ENCODE data around the gene TOX2.

Gene TOX2

DNA sequence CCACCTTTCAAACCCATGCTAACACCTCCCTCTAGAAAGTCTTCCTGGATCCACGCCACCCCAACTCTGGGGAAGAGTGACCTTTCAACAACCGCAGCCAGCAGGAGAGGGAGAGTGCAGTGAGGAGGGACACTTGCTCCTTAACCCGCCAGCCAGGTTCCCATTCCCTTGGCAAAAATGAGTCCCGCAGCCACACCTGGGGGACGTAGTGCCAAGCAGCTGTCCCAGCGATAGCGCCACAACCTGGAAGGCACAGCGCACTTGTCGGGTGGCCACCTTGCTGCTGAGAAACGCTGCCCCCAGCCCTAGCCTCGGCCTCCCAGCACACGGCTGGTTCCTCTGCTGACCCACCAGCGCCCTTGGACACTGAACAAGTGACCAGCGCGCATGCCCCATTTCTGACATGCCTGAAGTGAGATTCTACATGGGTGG lies 153.0 kb downstream of the TOX2 start:
- no peak for DNase-seq

DNA sequence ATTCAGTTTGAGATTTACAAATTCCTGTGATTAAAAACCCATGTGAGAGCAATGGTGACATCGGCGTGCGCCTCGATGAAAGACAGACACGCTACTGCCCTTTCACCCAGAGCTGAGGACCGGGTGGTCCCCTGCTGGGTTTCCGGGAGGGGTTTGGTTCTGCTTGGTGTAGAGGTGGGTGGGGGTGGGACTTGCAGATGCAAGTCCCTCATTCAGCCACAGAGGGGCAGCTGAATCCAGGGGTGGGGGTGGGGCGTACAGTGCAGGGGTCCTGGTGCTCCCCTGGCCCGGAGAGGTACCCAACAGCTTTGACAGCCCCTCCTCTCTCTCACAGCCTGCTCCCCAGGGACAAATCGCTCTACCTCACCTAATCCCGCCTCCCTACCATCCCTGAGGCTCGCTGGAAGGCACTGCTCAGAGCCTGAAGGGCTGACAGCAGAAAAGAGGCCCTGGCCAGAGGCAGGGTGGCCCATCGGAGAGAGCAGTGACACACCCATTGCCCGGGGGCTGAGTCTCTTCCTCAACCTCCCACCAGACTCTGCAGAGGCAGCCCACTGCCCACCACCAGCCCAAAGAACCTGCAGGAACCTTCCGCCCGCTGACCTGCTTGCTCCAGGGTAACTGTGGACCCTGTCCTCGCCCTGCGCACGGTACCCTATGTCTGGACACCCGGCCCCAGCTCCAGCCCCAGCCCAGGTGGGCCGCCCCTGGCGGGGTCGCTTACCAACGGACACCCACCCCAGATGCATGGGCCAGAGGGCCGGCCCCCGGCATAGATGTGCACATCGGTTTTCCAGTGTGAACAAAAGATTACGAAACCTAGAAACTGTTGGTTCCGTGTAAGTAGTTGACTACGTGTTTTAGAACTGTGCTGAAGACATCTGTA lies 153.9 kb downstream of the TOX2 start:
- no peak for DNase-seq

DNA sequence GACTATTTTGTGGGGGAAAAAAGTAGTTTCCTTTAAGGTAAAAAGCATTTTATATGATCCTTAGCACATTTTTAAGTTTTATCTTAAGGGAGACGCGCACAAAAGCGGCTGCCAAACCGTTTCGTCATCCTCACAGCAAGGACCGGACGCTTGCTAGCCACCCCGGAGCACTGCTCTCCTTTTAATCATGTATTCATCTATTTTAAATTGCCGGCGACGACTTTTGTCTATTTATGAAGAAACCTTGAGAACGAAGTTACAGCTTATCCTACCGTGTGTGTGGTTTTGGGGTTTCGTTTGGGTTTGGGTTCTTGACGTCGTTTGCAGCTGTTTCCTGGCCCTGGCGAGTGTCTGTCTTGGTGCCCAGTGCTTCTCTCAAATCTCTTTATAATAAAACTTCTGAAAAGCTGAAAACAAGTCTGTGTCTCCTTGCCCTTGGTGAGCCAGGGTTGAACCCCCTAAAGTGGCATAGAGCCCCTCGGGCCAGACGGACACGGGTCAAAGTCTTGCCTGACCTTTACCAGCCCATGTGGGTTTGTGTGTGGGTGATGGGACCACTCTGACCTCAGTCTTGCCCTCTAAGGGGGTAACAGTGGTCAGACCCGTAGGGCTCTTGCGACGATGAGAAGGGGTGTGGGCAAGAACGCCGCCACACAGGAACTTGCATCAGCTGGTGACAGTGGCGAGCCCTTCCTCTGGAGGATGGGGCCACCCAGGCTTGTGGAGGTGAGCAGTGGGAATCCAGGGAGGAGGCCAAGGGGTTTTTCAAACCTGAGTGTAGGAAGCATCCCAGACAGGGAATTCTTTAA lies 154.8 kb downstream of the TOX2 start:
- peak; percentile 69 for DNase-seq

DNA sequence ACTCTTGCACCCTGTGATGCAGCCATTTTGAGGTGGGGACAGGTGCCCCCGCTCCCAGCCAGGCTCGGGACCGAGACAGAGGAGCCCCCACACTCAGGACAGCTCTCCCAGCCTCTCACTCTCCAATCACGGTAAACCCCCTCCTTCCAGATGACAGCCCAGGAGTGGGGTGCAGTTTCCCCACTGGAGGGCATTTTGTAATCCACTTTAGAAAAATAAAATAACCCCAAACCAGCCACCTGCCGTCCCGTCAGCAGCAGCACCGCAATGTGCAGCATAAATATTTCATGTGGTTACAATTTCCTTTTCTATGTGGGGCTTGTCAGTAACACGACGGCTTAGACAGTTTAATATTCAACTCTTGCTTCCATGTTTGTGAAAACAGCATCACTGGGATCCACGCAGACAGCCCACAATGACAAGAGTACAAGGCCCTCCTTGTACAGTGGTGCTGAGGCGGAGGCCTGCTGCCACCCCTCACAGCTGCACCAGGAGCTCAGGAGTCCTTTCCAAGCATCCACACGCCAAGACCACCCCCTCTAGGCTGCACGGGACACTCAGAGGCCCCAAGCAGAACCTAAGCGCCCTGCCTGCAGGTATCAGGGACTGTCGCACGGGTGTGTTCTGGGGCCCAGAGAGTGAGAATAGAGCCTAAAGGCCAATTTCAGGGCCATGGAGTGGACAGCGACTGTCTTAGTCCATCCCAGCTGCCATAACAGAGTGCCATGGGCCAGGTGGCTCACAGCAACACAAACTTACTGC lies 155.7 kb downstream of the TOX2 start:
- DNase-seq: peak; percentile 55

DNA sequence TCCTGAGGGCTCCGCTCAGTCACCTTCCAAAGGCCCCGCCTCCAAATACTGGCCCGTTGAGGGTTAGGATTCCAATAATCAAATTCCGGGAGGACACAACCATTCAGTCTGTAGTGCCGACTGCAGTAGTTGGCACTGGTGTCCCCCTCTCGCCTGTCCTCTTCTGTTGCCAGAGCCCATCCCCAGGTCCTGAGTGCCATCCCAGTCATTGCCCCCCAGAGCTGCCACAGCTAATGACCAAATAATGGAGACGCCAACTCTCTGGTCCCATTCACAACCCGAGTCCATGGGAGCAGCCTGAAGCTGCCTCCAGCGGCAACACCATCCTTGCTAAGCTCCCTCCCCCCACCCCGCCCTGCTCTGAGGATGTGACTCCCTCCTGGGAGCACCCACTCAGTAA lies 156.4 kb downstream of the TOX2 start:
- no peak for DNase-seq

DNA sequence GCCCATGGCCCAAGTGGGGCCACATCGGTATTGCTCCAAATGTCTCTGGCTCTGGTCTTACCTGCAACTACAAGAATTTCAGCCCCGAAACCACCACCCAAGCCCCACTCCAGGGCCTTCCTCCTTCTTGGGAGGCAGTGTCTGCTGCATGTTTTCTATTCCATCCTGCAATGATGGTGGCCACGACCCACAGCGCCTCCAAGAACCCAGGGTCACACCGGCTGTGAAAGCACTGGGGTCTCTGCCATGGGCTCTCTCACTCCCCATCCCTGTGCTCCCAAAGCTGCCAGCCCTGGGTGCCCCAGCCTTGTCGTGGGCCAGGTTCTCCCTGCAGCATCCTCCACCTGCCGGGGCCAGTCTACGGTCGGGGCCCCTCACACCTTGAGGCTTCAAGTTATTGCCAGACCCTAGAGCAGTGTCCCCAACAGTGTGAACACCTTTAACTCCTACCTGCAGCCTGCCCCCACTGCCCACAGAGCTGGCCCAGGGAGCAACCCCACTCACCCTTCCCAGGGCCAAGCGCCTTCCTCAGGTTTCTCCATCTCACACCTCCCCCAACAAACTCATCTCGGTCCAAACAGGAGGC lies 157.0 kb downstream of the TOX2 start:
- DNase-seq: no peak

DNA sequence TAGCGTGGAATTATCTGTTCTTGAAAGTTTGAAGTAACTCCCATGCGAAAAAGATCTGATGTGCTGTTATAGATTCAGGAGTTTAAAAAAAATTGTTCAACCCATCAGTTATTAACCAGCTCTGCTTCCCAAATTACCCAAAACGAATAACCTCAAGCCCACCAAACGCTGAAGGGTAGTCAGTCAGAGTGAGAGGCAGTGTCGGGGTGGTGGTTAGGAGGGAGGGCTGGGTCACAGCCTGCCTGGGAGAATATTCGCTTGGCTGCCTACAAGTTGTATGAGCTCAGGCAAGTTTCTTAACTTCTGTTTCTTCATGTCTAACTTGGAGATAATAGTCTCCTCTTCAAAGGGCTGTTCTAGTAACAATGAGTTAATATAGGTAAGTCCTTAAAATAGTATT lies 157.7 kb downstream of the TOX2 start:
- no peak for DNase-seq

DNA sequence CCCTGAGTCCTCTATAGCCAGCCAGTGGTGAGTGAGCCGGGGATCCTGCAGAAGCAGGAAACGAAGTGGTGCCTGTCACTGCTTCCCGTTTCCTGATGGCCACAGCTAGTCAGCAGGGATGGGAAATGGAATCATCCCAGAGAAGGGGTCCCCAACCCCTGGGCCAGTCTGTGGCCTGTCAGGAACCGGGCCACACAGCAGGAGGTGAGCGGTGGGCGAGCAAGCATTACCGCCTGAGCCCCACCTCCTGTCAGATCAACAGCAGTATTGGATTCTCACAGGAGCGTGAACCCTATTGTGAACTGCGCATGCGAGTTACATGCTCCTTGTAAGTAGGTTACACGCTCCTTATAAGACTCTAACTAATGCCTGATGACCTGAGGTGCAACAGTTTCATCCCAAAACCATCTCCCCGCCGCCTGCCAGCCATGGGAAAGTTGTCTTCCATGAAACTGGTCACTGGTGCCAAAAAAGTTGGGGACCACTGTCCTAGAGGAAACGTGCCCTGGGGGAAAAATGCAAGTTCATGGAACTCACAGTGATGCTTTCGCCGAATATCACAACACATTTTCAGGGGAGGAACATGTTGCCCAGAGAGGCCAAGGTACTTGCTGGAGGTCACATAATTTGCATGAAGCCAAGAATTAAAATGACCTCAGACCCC lies 158.5 kb downstream of the TOX2 start:
- no peak for DNase-seq

DNA sequence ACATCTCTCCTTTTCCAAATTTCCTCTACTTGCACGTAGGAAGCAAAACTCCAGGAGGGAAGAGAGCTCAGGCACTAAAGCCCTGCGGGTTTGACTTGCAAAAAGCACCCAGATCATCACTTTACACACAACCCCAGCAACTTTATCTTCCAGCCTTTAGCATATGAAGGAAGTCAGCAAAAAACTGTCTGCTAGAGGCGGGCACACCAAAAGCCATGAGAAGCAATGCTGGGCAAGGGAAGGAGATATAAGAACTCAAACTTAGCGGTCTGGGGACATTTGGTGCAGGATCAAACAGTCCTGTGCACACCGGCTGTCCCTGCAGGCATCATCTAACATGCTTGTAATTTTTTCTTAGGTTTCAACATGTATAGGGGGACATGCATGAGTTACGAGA lies 159.0 kb downstream of the TOX2 start:
- no peak for DNase-seq

DNA sequence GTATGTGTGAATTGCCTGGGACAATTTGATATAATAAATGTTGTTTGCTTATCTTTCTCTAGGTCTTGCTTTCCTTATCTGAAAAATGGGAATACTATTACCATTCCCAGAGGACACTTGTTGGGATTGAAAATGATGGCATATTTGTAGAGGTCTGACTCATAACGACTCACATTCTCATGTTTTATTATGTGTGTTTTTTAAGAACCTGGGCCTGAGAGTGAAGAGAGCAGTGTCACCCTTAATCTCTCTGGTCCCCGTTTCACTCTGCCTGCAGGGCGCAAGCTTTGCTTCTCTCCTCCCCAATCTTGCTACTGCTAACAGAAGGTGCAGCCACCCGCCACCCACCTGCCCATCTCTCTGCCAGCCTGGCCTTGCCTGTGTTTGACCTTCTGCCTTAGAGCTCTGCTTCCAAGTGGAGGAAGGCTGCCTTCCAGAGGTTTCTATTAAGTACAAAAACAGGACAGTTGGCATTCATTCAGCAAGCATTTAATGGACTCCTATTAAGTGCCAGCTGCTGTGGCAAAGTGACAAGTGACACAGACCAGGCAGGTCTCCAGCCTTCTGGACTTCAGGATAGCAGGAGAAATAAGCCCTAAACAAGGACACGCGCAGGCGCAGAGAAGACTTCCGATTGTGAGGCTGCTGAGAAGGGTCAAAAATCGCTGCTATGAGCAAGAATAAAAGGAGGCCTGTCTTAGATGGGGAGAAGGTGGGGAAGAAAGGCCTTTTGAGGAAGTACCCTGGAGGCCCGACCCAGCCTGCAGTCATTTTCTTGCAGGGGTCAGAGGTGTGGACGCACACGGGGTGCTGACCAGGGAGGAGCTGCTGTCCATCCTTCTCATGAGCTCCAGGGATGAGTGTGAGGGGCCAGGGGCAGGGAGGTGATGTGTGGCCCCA lies 159.8 kb downstream of the TOX2 start:
- no peak for DNase-seq

DNA sequence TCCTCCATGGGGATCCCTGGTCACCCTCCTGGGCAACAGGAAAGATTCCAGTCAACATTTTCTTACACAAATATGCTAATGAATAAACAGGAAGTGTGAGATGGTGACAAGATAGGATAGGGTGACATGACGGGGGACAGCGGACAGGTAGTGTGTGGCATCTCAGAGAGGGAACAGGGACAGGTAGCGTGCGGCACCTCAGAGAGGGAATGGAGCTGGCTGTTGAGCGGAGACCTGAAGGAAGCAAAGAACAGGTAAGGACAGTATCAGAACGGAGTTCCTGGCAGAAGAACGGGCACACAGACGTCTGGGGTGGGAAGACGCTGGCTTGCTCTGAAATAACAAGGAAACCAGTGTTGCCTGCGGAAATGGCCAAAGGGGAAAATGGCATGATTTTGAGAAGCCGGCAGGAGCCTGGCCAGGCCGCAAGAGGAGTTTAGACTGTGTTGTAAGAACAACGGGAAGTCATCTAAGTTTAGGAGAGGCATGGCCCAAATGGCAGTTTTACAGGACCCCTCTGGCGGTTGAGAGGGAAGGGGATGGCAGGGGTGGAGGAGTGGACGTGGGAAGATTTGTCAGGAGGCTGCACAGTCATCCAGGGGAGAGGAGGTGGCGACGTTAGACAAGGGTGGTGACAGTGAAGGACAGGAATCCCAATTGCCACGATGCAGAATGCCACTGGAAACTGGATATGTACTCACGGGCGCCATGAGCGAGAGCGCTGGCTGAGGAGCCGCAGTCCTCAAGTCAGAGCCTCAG lies 160.7 kb downstream of the TOX2 start:
- no peak for DNase-seq

DNA sequence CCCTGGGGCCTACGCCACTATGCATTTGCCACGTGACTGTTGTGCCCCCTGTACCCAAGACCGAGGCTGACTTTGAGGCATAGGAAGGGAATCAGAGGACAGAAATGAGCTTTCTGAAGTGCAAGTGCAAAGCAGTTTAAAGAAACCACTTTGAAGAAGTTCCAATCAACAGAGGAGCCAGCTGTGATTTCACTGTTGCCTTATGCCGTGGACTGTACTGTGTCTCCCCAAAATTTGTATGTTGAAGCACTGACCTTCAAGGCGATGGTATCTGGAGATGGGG lies 161.2 kb downstream of the TOX2 start:
- no peak for DNase-seq

DNA sequence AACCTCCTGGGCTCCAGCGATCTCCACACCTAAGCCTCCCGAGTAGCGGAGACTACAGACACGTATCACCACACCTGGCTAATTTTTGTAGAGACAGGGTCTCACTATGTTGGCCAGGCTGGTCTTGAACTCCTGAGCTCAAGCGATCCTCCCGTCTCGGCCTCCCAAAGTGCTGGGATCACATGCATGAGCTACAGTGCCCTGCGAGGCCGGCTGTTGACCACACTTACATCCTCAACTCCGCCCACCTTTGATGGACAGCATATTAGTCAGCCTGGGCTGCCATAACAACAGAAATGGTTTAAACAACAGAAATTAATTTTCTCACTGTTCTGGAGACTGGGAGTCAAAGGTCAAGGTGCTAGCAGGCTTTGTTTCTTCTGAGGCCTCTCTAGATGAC lies 164.6 kb downstream of the TOX2 start:
- DNase-seq: no peak

DNA sequence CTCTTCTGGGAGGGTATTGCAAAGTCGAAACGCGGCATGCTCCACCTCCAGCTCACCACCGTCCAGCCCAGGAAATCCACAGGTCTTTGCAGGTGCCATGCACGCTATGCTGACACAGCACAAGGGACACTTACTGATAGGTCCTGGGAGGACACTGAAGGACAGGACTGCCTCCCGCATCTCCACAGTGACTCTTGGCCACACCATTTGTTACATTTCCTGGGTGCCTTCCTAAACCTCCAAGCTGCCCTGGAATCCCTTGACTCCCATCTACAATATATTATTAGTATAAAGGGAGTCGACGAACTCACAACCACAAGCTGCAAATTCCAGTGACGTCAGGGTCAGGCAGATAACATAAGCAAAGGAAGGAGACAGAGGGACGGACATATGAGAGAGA lies 165.4 kb downstream of the TOX2 start:
- DNase-seq: no peak

DNA sequence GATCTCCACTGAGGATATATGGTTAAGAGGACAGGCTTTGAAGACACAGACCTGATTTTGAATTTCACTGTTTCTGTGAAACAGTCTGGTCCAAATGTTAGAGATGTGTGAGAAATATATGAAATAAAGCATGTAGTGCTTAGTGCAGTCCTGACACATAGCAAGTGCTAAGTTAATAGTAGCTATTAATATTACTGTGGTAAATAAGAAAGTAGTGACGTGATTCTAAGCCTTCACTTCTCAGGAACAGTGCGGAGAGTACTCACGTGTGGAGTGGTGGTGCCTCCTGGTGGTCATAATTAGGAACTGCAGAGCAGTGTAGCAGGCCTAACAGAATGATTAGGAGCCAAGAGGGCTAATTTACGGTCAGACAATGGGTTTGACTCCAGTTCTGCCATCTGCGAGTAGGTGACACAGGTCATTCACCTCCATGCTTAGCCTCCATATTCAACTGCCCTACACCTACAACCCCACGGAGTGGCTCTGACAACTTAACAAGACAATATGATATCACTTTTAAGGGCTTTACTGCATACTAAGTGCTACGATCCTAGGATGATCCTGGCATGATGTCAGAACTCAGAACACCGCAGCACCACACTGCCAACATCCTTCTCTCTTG lies 166.1 kb downstream of the TOX2 start:
- peak; percentile 81 for DNase-seq

DNA sequence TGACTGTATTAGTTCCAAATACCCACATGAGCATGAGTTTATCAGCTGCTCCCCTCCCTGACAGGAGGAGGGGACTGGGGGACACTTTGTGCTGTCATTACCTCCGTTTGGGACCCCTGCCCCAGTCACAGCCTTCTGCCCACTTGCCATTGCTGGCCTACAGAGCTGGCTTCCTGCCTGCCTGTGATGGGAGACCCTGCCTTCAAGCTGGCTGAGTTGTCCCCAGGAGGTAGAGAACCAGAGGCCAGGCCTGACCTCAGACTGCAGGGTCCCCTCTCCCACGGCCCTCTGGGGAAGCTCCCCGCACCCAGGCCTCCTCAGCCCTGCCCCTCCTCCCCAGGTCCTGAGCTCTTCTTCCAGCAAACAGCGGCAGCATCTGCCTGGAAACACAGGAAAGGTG lies 166.8 kb downstream of the TOX2 start:
- DNase-seq: no peak

DNA sequence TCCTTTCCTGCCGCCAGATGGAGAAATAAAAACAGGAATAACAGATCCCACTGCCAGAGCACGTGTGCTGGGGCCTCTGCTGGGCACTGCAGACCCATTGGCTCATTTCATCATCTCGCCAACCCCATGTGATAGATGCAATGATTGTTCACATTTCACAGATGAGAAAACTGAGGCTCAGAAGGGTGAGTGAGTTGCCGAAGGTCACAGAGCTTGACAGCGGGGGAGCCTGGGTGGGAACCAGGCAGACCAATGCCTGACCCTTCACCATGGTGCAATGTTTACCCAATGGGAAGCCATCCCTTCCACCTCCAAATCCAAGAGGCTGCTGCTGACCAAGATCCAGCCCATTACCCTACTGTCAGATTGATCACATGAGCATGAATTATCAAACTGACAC lies 167.2 kb downstream of the TOX2 start:
- no peak for DNase-seq

DNA sequence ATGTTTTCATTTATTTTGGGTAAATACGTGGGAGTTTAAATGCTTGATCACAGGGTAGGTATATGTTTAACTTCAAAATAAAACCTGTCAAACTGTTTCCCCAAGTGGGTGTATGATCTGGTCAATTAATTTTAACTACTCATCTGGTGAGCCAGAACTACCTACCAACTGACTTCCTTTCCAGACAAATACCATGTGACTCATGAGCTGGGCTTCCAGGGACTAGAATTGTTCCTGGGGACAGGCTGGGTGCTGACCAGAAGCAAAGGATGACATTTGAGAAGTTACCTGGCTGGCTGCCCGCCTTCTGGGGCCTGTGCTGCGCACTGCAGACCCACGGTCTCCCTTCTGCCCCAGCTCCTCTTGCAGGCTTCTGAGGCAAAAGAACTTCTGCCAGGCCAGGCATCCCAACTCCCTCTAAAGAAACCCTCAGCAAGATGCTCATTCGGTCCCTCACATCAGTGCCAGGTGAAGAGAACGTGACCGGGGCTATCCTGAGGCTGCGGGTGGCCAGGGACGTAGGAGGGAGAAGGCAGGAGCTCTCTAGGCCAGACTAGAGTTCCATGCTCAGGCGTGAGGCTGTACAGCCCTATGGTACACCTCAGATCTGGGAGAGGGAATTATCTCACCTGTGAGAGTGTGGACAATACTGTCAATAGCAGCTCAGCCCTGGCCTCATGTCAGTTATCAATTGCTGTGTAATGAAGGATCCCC lies 168.7 kb downstream of the TOX2 start:
- DNase-seq: no peak

DNA sequence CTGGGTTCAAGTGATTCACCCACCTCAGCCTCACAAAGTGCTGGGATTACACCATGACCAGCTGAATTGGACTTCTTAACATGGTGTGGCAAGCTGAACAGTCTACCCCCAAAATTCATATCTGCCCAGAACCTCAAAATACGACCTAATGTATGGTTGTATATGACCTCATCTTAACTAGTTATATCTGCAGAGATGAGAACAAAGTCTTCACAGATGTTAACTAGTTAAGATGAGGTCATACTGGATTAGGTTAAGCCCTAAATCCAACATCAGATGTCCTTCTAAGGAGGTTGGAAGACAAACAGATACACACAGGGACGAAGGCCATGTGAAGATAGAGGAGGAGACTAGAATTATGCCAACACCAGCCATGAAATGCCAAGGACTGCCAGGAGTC lies 169.8 kb downstream of the TOX2 start:
- DNase-seq: no peak

DNA sequence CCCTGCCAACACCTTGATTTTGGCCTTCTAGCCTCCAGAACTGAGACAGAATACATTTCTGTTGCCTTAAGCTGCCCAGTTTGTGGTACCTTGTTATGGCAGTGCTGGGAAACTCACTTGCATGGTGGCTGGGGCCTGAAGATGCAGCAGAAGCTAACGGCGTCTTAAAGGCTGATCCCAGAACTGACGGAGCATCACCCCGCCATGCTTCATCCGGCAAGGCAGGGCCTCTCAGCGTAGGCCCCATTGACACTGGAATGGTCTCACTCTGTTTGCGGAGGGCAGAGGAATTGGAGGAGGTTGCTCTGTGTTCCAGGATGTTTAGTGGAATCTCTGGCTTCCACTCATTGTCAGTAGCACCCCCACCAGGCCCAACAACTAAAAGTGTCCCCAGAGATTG lies 170.2 kb downstream of the TOX2 start:
- no peak for DNase-seq
